Neural cell (in vitro differentiated cells): Measurements from ENCODE around the gene LRRC53. TPM values are rescaled to one million over a fixed set of nuclear protein-coding genes. Genes with fewer than 3 reads are reported as not detected.

Experiments used
- H2AFZ ChIP-seq: fragments of 200-600, 300-800 bp; sonication (generic), shearing (Covaris generic); 2 replicates; pipeline ENCODE4 v1.6.0; 2014; ENCODE audit warnings: low read depth, mild to moderate bottlenecking, antibody characterized with exemption, low read length, moderate library complexity
- H3F3A ChIP-seq: fragments of 200-600 bp; shearing (Covaris generic); 2 replicates; pipeline ENCODE4 v1.6.1; 2016; ENCODE audit warnings: mild to moderate bottlenecking, moderate library complexity, mixed read lengths, antibody characterized with exemption, low read length; ENCODE audit not compliant: insufficient read depth, poor library complexity, severe bottlenecking
- H3K27ac ChIP-seq: fragments of 200-600, 300-800 bp; sonication (generic), shearing (Covaris generic); 2 replicates; pipeline ENCODE4 v1.5.1; 2014; ENCODE audit warnings: mild to moderate bottlenecking, low read length, moderate library complexity
- H3K27me3 ChIP-seq: fragments of 300-800, 200-600 bp; sonication (generic), shearing (Covaris generic); 2 replicates; pipeline ENCODE4 v1.6.0; 2014; ENCODE audit warnings: mild to moderate bottlenecking, low read depth, low read length, moderate library complexity; ENCODE audit not compliant: insufficient read depth
- H3K36me3 ChIP-seq: fragments of 300-800, 200-600 bp; sonication (generic), shearing (Covaris generic); 2 replicates; pipeline ENCODE4 v1.5.1; 2014; ENCODE audit warnings: mild to moderate bottlenecking, antibody characterized with exemption, low read length, moderate library complexity; ENCODE audit not compliant: insufficient read depth
- H3K4me2 ChIP-seq: fragments of 300-800, 200-600 bp; sonication (generic), shearing (Covaris generic); 2 replicates; pipeline ENCODE4 v1.6.0; 2014; ENCODE audit warnings: mild to moderate bottlenecking, low read length
- H3K4me3 ChIP-seq: fragments of 300-800, 200-600 bp; sonication (generic), shearing (Covaris generic); 2 replicates; pipeline ENCODE4 v1.5.1; 2014; ENCODE audit warnings: mild to moderate bottlenecking, low read length, moderate library complexity
- H3K79me2 ChIP-seq: fragments of 200-600 bp; shearing (Covaris generic); replicated peaks from 2 replicates; pipeline ENCODE4 v1.6.0; 2014; ENCODE audit warnings: mild to moderate bottlenecking, low read length, moderate library complexity; ENCODE audit not compliant: insufficient read depth
- H3K9ac ChIP-seq: fragments of 300-800, 200-600 bp; sonication (generic), shearing (Covaris generic); 2 replicates; pipeline ENCODE4 v1.6.1; 2016; ENCODE audit warnings: mild to moderate bottlenecking, low read length, mixed read lengths
- H3K9me2 ChIP-seq: fragments of 200-600 bp; shearing (Covaris generic); 2 replicates; pipeline ENCODE4 v1.6.1; 2016; ENCODE audit warnings: mild to moderate bottlenecking, low read length, mixed read lengths; ENCODE audit not compliant: insufficient read depth
- H3K9me3 ChIP-seq: fragments of 200-600, 300-800 bp; sonication (generic), shearing (Covaris generic); 2 replicates; pipeline ENCODE4 v1.6.1; 2016; ENCODE audit warnings: mild to moderate bottlenecking, mixed run types, low read length, moderate library complexity, mixed read lengths
- H4K20me1 ChIP-seq: fragments of 200-600 bp; shearing (Covaris generic); 2 replicates; pipeline ENCODE4 v1.6.1; 2016; ENCODE audit warnings: mild to moderate bottlenecking, mixed run types; ENCODE audit not compliant: insufficient read depth
- EP300 ChIP-seq: fragments of 450-650 bp; conservative IDR thresholded peaks from 2 replicates; pipeline ENCODE4 v1.6.1; 2014; ENCODE audit warnings: antibody characterized with exemption, mild to moderate bottlenecking, moderate library complexity; ENCODE audit not compliant: poor library complexity, severe bottlenecking
- EZH2 ChIP-seq: fragments of 200-600, 300-800 bp; shearing (Covaris generic), sonication (generic); IDR thresholded peaks from 2 replicates; pipeline ENCODE4 v1.6.1; 2014; ENCODE audit warnings: antibody characterized with exemption, low read length, borderline replicate concordance, mild to moderate bottlenecking; ENCODE audit not compliant: insufficient read depth, poor library complexity, severe bottlenecking
- MXI1 ChIP-seq: fragments of 450-650 bp; conservative IDR thresholded peaks from 2 replicates; pipeline ENCODE4 v1.6.1; 2014; ENCODE audit warnings: antibody characterized with exemption, mild to moderate bottlenecking; ENCODE audit not compliant: poor library complexity, severe bottlenecking
- POLR2AphosphoS5 ChIP-seq: IDR thresholded peaks from 2 replicates; pipeline ENCODE4 v1.6.1; 2012
- RAD21 ChIP-seq: fragments of 450-650 bp; conservative IDR thresholded peaks from 2 replicates; pipeline ENCODE4 v1.6.1; 2014; ENCODE audit warnings: antibody characterized with exemption, mild to moderate bottlenecking, moderate library complexity
- SMC3 ChIP-seq: fragments of 450-650 bp; conservative IDR thresholded peaks from 2 replicates; pipeline ENCODE4 v1.6.1; 2014; ENCODE audit warnings: antibody characterized with exemption, mild to moderate bottlenecking, moderate library complexity; ENCODE audit not compliant: poor library complexity
- TAF1 ChIP-seq: IDR thresholded peaks from 2 replicates; pipeline ENCODE4 v1.6.1; 2012; ENCODE audit warnings: low read depth
- polyA plus RNA-seq: library from polyadenylated mRNA; depleted of rRNA; stranded (reverse); fragments of >200 nt; gene quantifications from 2 replicates; pipeline ENCODE4 v1.2.3, GENCODE V29; 2014
- TF ChIP-seq, protein P1 (sequence below): fragments of 450-650 bp; IDR thresholded peaks from 2 replicates; pipeline ENCODE4 v1.5.1; 2014; ENCODE audit warnings: antibody characterized with exemption, mild to moderate bottlenecking, moderate library complexity; ENCODE audit not compliant: poor library complexity, severe bottlenecking
- TF ChIP-seq, protein P2 (sequence below): IDR thresholded peaks from 2 replicates; pipeline ENCODE4 v1.6.1; 2012; ENCODE audit warnings: borderline replicate concordance

LRRC53 gene
- polyA plus RNA-seq, 1 donor from 2014 or later = not detected

DNA sequence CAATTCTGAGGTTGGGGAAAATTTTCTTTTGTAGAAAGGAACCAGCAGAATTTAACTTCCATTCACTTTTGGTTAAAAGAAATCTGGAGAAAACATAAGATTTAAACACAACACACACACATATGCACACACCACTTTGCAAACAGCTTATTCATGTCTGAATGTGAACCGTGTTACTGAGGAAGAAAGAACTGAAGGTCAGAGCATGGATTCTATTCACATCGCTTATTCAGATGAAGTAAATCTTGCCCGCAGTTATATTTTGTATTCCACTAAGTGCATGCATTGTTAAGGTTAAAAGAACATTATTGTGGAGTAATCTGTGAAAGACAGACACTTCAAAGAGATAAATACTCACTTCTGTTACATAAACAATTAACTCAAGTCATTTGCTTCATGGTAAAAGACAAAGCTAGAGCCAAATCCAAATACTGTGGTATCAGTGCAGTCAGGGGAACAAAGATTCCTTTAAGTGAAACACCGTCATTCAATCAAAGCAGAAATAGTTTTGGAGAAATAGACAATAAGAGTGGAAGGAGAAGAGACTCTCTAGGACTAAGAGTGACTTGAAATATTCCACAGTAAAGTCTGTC, 82.0 kb downstream of the LRRC53 start:
- H3K27ac ChIP-seq = no peak overlapping the region
- no peaks in the 10 kb centered on the region for H4K20me1 ChIP-seq
- no peaks in the 10 kb centered on the region for H3K9me3 ChIP-seq
- H3K9me2 ChIP-seq = no peaks in the 10 kb centered on the region
- no peak overlapping the region for H3K9ac ChIP-seq
- no peaks in the 10 kb centered on the region for H3K79me2 ChIP-seq
- H3K4me3 ChIP-seq = no peak overlapping the region
- TF ChIP-seq EZH2 (no peak), POLR2AphosphoS5 (no peak), EP300 (no peak), RAD21 (no peak), SMC3 (no peak), TAF1 (no peak), MXI1 (no peak)
- TF ChIP-seq, protein P1, sequence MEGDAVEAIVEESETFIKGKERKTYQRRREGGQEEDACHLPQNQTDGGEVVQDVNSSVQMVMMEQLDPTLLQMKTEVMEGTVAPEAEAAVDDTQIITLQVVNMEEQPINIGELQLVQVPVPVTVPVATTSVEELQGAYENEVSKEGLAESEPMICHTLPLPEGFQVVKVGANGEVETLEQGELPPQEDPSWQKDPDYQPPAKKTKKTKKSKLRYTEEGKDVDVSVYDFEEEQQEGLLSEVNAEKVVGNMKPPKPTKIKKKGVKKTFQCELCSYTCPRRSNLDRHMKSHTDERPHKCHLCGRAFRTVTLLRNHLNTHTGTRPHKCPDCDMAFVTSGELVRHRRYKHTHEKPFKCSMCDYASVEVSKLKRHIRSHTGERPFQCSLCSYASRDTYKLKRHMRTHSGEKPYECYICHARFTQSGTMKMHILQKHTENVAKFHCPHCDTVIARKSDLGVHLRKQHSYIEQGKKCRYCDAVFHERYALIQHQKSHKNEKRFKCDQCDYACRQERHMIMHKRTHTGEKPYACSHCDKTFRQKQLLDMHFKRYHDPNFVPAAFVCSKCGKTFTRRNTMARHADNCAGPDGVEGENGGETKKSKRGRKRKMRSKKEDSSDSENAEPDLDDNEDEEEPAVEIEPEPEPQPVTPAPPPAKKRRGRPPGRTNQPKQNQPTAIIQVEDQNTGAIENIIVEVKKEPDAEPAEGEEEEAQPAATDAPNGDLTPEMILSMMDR = no peak
- TF ChIP-seq, protein P2, sequence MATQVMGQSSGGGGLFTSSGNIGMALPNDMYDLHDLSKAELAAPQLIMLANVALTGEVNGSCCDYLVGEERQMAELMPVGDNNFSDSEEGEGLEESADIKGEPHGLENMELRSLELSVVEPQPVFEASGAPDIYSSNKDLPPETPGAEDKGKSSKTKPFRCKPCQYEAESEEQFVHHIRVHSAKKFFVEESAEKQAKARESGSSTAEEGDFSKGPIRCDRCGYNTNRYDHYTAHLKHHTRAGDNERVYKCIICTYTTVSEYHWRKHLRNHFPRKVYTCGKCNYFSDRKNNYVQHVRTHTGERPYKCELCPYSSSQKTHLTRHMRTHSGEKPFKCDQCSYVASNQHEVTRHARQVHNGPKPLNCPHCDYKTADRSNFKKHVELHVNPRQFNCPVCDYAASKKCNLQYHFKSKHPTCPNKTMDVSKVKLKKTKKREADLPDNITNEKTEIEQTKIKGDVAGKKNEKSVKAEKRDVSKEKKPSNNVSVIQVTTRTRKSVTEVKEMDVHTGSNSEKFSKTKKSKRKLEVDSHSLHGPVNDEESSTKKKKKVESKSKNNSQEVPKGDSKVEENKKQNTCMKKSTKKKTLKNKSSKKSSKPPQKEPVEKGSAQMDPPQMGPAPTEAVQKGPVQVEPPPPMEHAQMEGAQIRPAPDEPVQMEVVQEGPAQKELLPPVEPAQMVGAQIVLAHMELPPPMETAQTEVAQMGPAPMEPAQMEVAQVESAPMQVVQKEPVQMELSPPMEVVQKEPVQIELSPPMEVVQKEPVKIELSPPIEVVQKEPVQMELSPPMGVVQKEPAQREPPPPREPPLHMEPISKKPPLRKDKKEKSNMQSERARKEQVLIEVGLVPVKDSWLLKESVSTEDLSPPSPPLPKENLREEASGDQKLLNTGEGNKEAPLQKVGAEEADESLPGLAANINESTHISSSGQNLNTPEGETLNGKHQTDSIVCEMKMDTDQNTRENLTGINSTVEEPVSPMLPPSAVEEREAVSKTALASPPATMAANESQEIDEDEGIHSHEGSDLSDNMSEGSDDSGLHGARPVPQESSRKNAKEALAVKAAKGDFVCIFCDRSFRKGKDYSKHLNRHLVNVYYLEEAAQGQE = no peak
- H3K27me3 ChIP-seq = no peaks in the 10 kb centered on the region
- H3K4me2 ChIP-seq = no peak overlapping the region
- no peak overlapping the region for H2AFZ ChIP-seq
- no peaks in the 10 kb centered on the region for H3K36me3 ChIP-seq
- no peaks in the 10 kb centered on the region for H3F3A ChIP-seq

DNA sequence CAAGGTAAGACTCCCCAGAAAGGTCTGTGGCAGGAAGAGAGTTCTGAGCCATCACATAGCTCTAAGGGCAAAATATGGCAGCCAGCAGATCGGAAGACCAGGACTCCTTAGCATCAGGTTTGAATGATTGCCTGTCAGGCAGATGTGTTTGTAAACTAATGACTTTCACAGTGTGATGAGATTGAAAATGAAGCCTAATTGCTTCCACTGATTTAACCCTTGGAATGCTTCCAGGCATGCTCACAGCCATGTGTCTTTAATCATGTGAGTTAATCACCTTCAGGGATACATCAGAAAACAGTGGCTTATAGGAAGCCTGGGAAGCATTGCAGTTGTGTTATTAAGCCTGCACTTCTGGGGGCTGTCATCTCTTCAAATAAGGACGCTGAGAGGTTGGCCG, 82.8 kb downstream of the LRRC53 start:
- H3K79me2 ChIP-seq = no peaks in the 10 kb centered on the region
- H3K4me2 ChIP-seq = no peak overlapping the region
- H3K9me3 ChIP-seq = no peaks in the 10 kb centered on the region
- no peak for TF ChIP-seq SMC3
- TF ChIP-seq TAF1 = no peak
- TF ChIP-seq POLR2AphosphoS5 = no peak
- TF ChIP-seq EZH2 = no peak
- TF ChIP-seq RAD21 = no peak
- TF ChIP-seq EP300 = no peak
- no peak for TF ChIP-seq MXI1
- TF ChIP-seq, protein P2 = no peak
- TF ChIP-seq, protein P1 = no peak
- H3K9me2 ChIP-seq = no peaks in the 10 kb centered on the region
- no peaks in the 10 kb centered on the region for H4K20me1 ChIP-seq
- no peaks in the 10 kb centered on the region for H3K27me3 ChIP-seq
- no peak overlapping the region for H3K9ac ChIP-seq
- H3K4me3 ChIP-seq = no peak overlapping the region
- H3K27ac ChIP-seq = no peak overlapping the region
- H2AFZ ChIP-seq = no peak overlapping the region
- H3F3A ChIP-seq = no peaks in the 10 kb centered on the region
- no peaks in the 10 kb centered on the region for H3K36me3 ChIP-seq
